ENCODE results near the gene SHB.

SHB gene

DNA sequence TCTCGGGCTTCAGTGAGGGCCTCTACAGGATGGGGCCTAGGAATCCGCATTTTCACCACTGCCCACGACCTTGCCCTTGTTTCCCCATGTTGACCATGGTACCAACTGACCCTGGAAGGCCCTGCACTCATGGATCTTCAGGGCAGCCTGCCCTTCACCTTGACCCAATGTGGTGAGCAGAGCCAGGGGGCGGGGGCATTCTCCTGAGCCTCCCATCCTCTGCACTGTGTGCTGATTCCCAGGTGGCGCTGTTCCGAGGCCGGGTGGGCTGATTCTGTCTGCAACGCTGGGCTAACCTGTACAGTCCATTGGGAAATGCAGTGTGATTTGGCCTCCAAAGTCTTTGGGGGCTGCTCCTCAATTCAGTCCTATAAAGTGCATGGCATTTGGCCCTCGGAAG lies 68.7 kb downstream of the SHB start:
- Histone ChIP-seq H4K91ac (ENCODE audit: low read depth, low read length) (no peak overlapping the region), H2BK12ac (ENCODE audit: low read length) (no peak overlapping the region), H3K36me3 (ENCODE audit: control insufficient read depth in 1 of 2, insufficient read depth in 2 of 2, low read length in 2 of 2) (peaks cover 22 to 32% of the 10 kb centered on the region in 2 experiments), H3K4me1 (ENCODE audit: control insufficient read depth in 1 of 2, insufficient read depth in 2 of 2, low read length in 2 of 2) (peaks cover 3 to 18% of the 10 kb centered on the region in 2 experiments), H3K27ac (ENCODE audit: low read depth, low read length) (no peak overlapping the region), H3K14ac (ENCODE audit: low read length) (no peak overlapping the region), H2BK5ac (ENCODE audit: low read depth, low read length, poor library complexity) (no peak overlapping the region), H3K4ac (ENCODE audit: low read depth, low read length) (no peak overlapping the region), H3K18ac (ENCODE audit: low read length) (peak overlapping the region; percentile 30), H3K27me3 (ENCODE audit: insufficient read depth, low read length) (no peaks in the 10 kb centered on the region), H3K9ac (ENCODE audit: low read length) (no peak overlapping the region), H2BK120ac (ENCODE audit: insufficient read depth, low read length, poor library complexity) (no peak overlapping the region), H2AFZ (ENCODE audit: insufficient read depth, low read length, poor library complexity) (no peak overlapping the region), H3K4me3 (ENCODE audit: low read depth, low read length) (peak overlapping the region; percentile 21), H3K79me1 (ENCODE audit: low read length) (peaks cover 2% of the 10 kb centered on the region), H3K4me2 (ENCODE audit: low read length) (no peak overlapping the region), H3K9me3 (ENCODE audit: insufficient read depth, low read depth, low read length) (peaks cover 4% of the 10 kb centered on the region), H4K12ac (ENCODE audit: low read depth, low read length) (no peak overlapping the region), H3K79me2 (ENCODE audit: control insufficient read depth, insufficient read depth, low read length, poor library complexity) (peaks cover 2% of the 10 kb centered on the region), H2AK5ac (ENCODE audit: low read length) (no peak overlapping the region), H3K23ac (ENCODE audit: low read length) (no peak overlapping the region), H4K8ac (ENCODE audit: low read depth, low read length) (no peak overlapping the region)
- DNase-seq = no peak
- WGBS (ENCODE audit: extremely low coverage, insufficient coverage, insufficient read length) = no CpG with 5 or more reads among the region's 9 CpGs

- no peak overlapping the region for H3K14ac ChIP-seq (ENCODE audit: low read length)
- peaks cover 3 to 18% of the 10 kb centered on the region in 2 experiments for H3K4me1 ChIP-seq (ENCODE audit: control insufficient read depth in 1 of 2, insufficient read depth in 2 of 2, low read length in 2 of 2)
- no peak overlapping the region for H2BK5ac ChIP-seq (ENCODE audit: low read depth, low read length, poor library complexity)
- H3K4me3 ChIP-seq (ENCODE audit: low read depth, low read length) = peak overlapping the region; percentile 25
- peaks cover 4% of the 10 kb centered on the region for H3K9me3 ChIP-seq (ENCODE audit: insufficient read depth, low read depth, low read length)
- no peak overlapping the region for H4K12ac ChIP-seq (ENCODE audit: low read depth, low read length)
- H4K8ac ChIP-seq (ENCODE audit: low read depth, low read length) = no peak overlapping the region
- H3K27ac ChIP-seq (ENCODE audit: low read depth, low read length) = no peak overlapping the region
- peak overlapping the region; percentile 30 for H3K18ac ChIP-seq (ENCODE audit: low read length)
- no peaks in the 10 kb centered on the region for H3K27me3 ChIP-seq (ENCODE audit: insufficient read depth, low read length)
- H3K4me2 ChIP-seq (ENCODE audit: low read length) = no peak overlapping the region
- H2BK12ac ChIP-seq (ENCODE audit: low read length) = no peak overlapping the region
- H3K9ac ChIP-seq (ENCODE audit: low read length) = no peak overlapping the region
- WGBS (ENCODE audit: extremely low coverage, insufficient coverage, insufficient read length) = no CpG with 5 or more reads among the region's 11 CpGs
- peaks cover 17 to 28% of the 10 kb centered on the region in 2 experiments for H3K36me3 ChIP-seq (ENCODE audit: control insufficient read depth in 1 of 2, insufficient read depth in 2 of 2, low read length in 2 of 2)
- peak overlapping the region; percentile 7 for H3K4ac ChIP-seq (ENCODE audit: low read depth, low read length)
- no peak overlapping the region for H2AK5ac ChIP-seq (ENCODE audit: low read length)
- H2BK120ac ChIP-seq (ENCODE audit: insufficient read depth, low read length, poor library complexity) = no peak overlapping the region
- H3K79me2 ChIP-seq (ENCODE audit: control insufficient read depth, insufficient read depth, low read length, poor library complexity) = peaks cover 2% of the 10 kb centered on the region
- no peak overlapping the region for H2AFZ ChIP-seq (ENCODE audit: insufficient read depth, low read length, poor library complexity)
- no peak overlapping the region for H4K91ac ChIP-seq (ENCODE audit: low read depth, low read length)
- H3K79me1 ChIP-seq (ENCODE audit: low read length) = peaks cover 2% of the 10 kb centered on the region
- no peak overlapping the region for H3K23ac ChIP-seq (ENCODE audit: low read length)
- DNase-seq = peak; percentile 63 to 76
These were observed 69.3 kb downstream of the SHB start for GRCh38 chr9:37999588-38000189.

GRCh38 chr9:37998881-37999587 lies 70.0 kb downstream of the SHB start:
- no peak overlapping the region for H3K23ac ChIP-seq (ENCODE audit: low read length)
- H2AFZ ChIP-seq (ENCODE audit: insufficient read depth, low read length, poor library complexity) = no peak overlapping the region
- H3K4ac ChIP-seq (ENCODE audit: low read depth, low read length) = no peak overlapping the region
- H3K9ac ChIP-seq (ENCODE audit: low read length) = no peak overlapping the region
- H3K9me3 ChIP-seq (ENCODE audit: insufficient read depth, low read depth, low read length) = peaks cover 4% of the 10 kb centered on the region
- H4K8ac ChIP-seq (ENCODE audit: low read depth, low read length) = no peak overlapping the region
- no peak overlapping the region for H4K12ac ChIP-seq (ENCODE audit: low read depth, low read length)
- H3K79me1 ChIP-seq (ENCODE audit: low read length) = peaks cover 2% of the 10 kb centered on the region
- H3K18ac ChIP-seq (ENCODE audit: low read length) = no peak overlapping the region
- H3K4me1 ChIP-seq (ENCODE audit: control insufficient read depth in 1 of 2, insufficient read depth in 2 of 2, low read length in 2 of 2) = peaks cover 3 to 18% of the 10 kb centered on the region in 2 experiments
- no peak overlapping the region for H2BK5ac ChIP-seq (ENCODE audit: low read depth, low read length, poor library complexity)
- peaks cover 2% of the 10 kb centered on the region for H3K79me2 ChIP-seq (ENCODE audit: control insufficient read depth, insufficient read depth, low read length, poor library complexity)
- H3K4me2 ChIP-seq (ENCODE audit: low read length) = no peak overlapping the region
- peak in 1 of 2 donors; percentile 35 for DNase-seq
- peaks cover 11 to 24% of the 10 kb centered on the region in 2 experiments for H3K36me3 ChIP-seq (ENCODE audit: control insufficient read depth in 1 of 2, insufficient read depth in 2 of 2, low read length in 2 of 2)
- H3K14ac ChIP-seq (ENCODE audit: low read length) = no peak overlapping the region
- no peak overlapping the region for H3K27ac ChIP-seq (ENCODE audit: low read depth, low read length)
- H3K27me3 ChIP-seq (ENCODE audit: insufficient read depth, low read length) = no peaks in the 10 kb centered on the region
- H2BK120ac ChIP-seq (ENCODE audit: insufficient read depth, low read length, poor library complexity) = no peak overlapping the region
- H2BK12ac ChIP-seq (ENCODE audit: low read length) = no peak overlapping the region
- H4K91ac ChIP-seq (ENCODE audit: low read depth, low read length) = no peak overlapping the region
- WGBS (ENCODE audit: extremely low coverage, insufficient coverage, insufficient read length) = no CpG with 5 or more reads among the region's 5 CpGs
- no peak overlapping the region for H3K4me3 ChIP-seq (ENCODE audit: low read depth, low read length)
- no peak overlapping the region for H2AK5ac ChIP-seq (ENCODE audit: low read length)

DNA sequence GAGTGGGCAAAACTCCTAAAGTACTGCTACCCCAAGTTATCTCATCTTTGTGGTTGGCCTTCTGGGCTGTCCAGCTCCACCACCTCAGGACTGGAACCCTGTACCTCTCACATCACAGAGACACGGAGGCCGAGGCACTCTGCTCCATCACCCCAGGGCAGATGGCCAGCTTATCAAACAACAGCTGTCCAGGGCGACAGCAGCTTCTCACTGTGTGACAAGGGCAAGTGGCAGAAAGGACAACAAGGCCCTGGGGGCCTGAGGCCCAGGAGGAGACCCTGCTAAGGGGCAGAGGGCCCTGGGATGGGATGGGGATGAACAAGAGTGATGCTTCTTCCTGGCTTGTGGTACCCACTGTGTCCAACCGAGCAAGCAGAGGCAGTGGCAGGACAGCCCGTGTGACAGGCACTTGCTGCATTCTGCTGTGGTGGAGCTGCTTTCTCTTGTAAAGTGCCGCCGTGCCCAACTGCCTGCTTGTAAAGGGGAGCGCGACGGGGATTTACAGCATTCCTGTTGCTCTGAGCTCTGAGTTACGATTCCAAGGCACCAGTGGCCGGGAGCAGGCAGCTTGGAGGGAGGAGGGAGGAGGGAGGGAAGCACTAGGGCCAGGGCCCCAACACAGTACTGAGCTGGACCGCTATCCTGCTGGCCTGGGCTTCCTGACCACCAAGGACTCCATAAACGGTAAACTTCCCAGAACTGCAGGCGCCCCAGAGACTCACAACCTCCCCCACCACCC lies 71.2 kb downstream of the SHB start:
- no peak overlapping the region for H4K12ac ChIP-seq (ENCODE audit: low read depth, low read length)
- H3K27me3 ChIP-seq (ENCODE audit: insufficient read depth, low read length) = no peaks in the 10 kb centered on the region
- H4K8ac ChIP-seq (ENCODE audit: low read depth, low read length) = no peak overlapping the region
- H2BK5ac ChIP-seq (ENCODE audit: low read depth, low read length, poor library complexity) = no peak overlapping the region
- no peak overlapping the region for H3K23ac ChIP-seq (ENCODE audit: low read length)
- peaks cover 4% of the 10 kb centered on the region for H3K9me3 ChIP-seq (ENCODE audit: insufficient read depth, low read depth, low read length)
- H3K79me2 ChIP-seq (ENCODE audit: control insufficient read depth, insufficient read depth, low read length, poor library complexity) = no peaks in the 10 kb centered on the region
- peaks cover 13 to 25% of the 10 kb centered on the region in 2 experiments for H3K36me3 ChIP-seq (ENCODE audit: control insufficient read depth in 1 of 2, insufficient read depth in 2 of 2, low read length in 2 of 2)
- H4K91ac ChIP-seq (ENCODE audit: low read depth, low read length) = no peak overlapping the region
- no peak overlapping the region for H2AFZ ChIP-seq (ENCODE audit: insufficient read depth, low read length, poor library complexity)
- H3K4ac ChIP-seq (ENCODE audit: low read depth, low read length) = peak overlapping the region; percentile 10
- peaks cover 2% of the 10 kb centered on the region for H3K79me1 ChIP-seq (ENCODE audit: low read length)
- H2BK120ac ChIP-seq (ENCODE audit: insufficient read depth, low read length, poor library complexity) = no peak overlapping the region
- no peak overlapping the region for H3K18ac ChIP-seq (ENCODE audit: low read length)
- no peak overlapping the region for H2BK12ac ChIP-seq (ENCODE audit: low read length)
- H3K14ac ChIP-seq (ENCODE audit: low read length) = no peak overlapping the region
- no peak overlapping the region for H3K27ac ChIP-seq (ENCODE audit: low read depth, low read length)
- H3K9ac ChIP-seq (ENCODE audit: low read length) = no peak overlapping the region
- H3K4me2 ChIP-seq (ENCODE audit: low read length) = no peak overlapping the region
- no CpG with 5 or more reads among the region's 15 CpGs for WGBS (ENCODE audit: extremely low coverage, insufficient coverage, insufficient read length)
- no peak overlapping the region for H2AK5ac ChIP-seq (ENCODE audit: low read length)
- peaks cover 3 to 16% of the 10 kb centered on the region in 2 experiments for H3K4me1 ChIP-seq (ENCODE audit: control insufficient read depth in 1 of 2, insufficient read depth in 2 of 2, low read length in 2 of 2)
- no peak overlapping the region for H3K4me3 ChIP-seq (ENCODE audit: low read depth, low read length)
- DNase-seq = no peak
